WTC11 (cell line): Measurements from ENCODE around the gene MYH16.

Source experiments
- ARID4B ChIP-seq: sonication (generic); formaldehyde crosslinking; IDR thresholded peaks from 2 replicates; pipeline ENCODE4 v1.8.0; 2023; ENCODE audit warnings: missing genetic modification reagents, mild to moderate bottlenecking, borderline replicate concordance
- CBFB ChIP-seq: sonication (generic); formaldehyde crosslinking; IDR thresholded peaks from 2 replicates; pipeline ENCODE4 v1.8.1; 2022; ENCODE audit warnings: mild to moderate bottlenecking, low read depth, missing genetic modification reagents
- CTCF ChIP-seq: fragments of 200-600 bp; IDR thresholded peaks from 2 replicates; pipeline ENCODE4 v1.8.0; 2022; ENCODE audit warnings: antibody characterized with exemption
- JUN ChIP-seq: sonication (generic); formaldehyde crosslinking; IDR thresholded peaks from 2 replicates; pipeline ENCODE4 v1.8.0; 2023; ENCODE audit warnings: mild to moderate bottlenecking, missing genetic modification reagents
- NFYB ChIP-seq: sonication (generic); formaldehyde crosslinking; conservative IDR thresholded peaks from 2 replicates; pipeline ENCODE4 v1.8.0; 2022; ENCODE audit warnings: low read depth, missing genetic modification reagents
- PREB ChIP-seq: sonication (generic); formaldehyde crosslinking; IDR thresholded peaks from 2 replicates; pipeline ENCODE4 v1.8.1; 2022; ENCODE audit warnings: mild to moderate bottlenecking, missing genetic modification reagents, moderate library complexity, borderline replicate concordance
- ZNF416 ChIP-seq: fragments of 250-450 bp; sonication (Bioruptor Pico); IDR thresholded peaks from 2 replicates; pipeline ENCODE4 v1.9.0; 2021; ENCODE audit warnings: mild to moderate bottlenecking, inconsistent platforms

- no peak for TF ChIP-seq CTCF
- TF ChIP-seq JUN (CRISPR knock-in tag): no peak
- TF ChIP-seq ZNF416: no peak
- no peak for TF ChIP-seq NFYB (CRISPR knock-in tag)
- TF ChIP-seq ARID4B: no peak
- TF ChIP-seq CBFB: no peak
- no peak for TF ChIP-seq PREB
Observed at GRCh38 chr7:99296471-99296870, 23.8 kb downstream of the MYH16 start.
